Left lobe of liver (tissue), 2 donors: Measurements from ENCODE around the gene DPCD. TPM values are rescaled to one million over a fixed set of nuclear protein-coding genes. Genes with fewer than 3 reads are reported as not detected.

Experiments
- ATAC-seq: fragments of 200-7000 bp; cut with Tn5 transposase; one replicate; pipeline ENCODE4 v1.9.1; 2020; ENCODE audit warnings: mild to moderate bottlenecking, moderate library complexity
- DNase-seq: peaks from one replicate; pipeline ENCODE4 v3.0.0-alpha.2; 2020; ENCODE audit warnings: low spot score
- total RNA-seq: library from RNA; stranded (reverse); gene quantifications from one replicate; pipeline ENCODE4 v1.2.1, GENCODE V29; 2021
- donor health status: DM: no; HTN: no; CAD: no; lungs with moderate emphysema.
- donor health status: DM: no; HTN: yes; CAD: no.

The DPCD gene
- total RNA-seq: 3.6 TPM

DNA sequence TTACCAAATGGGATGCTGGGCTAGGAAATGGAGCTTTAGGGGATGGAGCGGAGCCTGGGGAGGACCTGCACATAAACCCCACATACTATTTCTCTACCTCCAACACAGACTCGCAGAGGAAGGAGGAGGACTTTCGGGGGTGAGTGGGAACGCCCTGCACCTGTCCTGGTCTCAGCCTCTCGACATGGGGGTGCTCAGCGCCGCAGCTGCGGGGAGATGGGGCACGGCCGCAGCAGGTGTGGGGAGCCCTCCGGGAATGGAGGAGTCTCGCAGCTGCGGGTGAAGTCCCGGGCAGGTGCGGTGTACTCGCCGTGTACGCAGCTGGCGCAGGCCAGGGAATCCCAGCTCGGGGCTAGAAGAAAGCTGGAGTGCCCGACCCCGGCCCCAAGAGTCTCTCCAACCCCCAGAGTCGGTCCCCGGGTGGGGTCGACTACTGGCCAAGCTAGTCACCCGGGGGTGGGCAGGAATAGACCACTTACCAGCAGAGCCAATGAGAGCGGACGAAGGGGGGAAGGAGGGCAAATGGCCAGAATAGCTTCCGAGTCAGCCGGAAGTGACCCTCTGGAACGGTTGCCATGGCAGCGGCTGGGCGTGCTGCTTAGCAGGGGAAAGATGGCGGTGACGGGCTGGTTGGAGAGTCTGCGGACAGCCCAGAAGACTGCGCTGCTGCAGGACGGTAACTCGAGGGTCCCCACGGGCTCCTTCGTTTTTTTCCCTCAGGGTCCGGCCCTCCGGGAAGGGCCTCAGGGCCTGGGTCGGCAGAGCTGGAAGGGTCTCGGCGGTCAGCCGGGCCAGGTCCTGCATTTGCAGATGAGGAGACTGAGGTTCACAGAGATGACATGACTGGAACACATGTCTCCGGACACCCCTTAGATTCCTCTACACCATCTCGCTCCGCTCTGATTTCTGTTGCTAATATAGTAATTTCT, at the start of gene DPCD, which contains the start of gene POLL:
Gene DPCD, plus strand, starts transcription at position 597 of the 929 bp plus-strand sequence. Its CDS starts 16 bp downstream, at position 613.
Gene POLL, minus strand, starts transcription at position 533 of the 929 bp plus-strand sequence. CDS start 897 bp downstream, outside the sequence.
- ATAC-seq: peak; percentile 97
- peak; percentile 96 for DNase-seq

DNA sequence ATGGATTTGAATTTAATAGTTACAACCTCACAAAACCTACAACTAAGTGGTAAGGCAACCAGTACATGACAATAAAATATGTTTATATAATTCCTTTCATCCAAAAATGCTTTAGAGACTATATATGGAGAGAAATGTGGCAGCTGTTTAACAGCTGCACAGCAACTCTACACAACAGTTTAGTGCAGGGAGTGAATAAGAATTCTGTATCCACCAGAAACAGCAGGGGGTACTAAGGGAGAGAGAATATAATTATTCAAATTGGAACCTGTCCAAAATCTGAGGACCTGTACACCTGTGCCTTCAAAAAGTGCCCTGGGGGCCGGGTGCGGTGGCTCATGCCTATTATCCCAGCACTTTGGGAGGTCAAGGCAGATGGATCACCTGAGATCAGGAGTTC, 49.7 kb upstream of the DPCD start:
- no peak for ATAC-seq
- DNase-seq: no peak

DNA sequence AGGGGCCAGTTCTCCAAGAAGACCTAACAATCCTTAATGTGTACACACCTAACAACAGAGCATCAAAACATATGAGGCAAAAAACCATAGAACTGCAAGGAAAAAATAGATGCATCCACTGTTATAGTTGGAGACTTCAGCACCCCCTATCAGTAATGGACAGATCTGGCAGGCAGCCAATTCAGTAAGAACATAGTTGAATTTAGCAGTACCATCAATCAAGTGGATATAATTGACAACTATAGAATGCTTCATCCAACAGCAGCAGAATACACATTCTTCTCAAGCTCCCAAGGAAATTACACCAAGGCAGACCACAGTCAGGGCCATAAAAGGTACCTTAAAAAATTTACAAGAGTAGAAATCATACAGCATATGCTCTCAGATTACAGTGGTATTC, 42.2 kb upstream of the DPCD start:
- ATAC-seq: no peak

DNA sequence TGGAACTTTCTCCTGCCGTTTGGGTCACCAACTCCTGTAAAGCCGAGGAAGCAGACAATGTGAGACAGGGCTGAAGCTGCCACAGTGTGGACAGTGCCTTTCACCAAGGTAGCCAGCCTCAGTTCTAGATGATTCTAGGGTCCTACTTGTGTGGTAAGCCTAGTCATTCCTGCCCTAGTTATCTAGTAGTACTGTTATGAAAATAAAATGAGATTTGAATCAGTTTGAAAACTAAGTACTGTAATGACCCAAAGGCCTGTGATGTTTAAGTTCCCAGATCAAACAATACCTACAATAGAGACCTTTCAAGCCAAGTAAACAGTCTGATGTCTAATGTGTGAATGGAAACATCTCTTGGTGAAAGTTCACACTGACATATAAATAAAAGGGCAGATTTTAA, 37.2 kb upstream of the DPCD start:
- no peak for DNase-seq
- no peak for ATAC-seq

More for the DNA sequence above, 42.2 kb upstream of the DPCD start:
- DNase-seq: no peak

DNA sequence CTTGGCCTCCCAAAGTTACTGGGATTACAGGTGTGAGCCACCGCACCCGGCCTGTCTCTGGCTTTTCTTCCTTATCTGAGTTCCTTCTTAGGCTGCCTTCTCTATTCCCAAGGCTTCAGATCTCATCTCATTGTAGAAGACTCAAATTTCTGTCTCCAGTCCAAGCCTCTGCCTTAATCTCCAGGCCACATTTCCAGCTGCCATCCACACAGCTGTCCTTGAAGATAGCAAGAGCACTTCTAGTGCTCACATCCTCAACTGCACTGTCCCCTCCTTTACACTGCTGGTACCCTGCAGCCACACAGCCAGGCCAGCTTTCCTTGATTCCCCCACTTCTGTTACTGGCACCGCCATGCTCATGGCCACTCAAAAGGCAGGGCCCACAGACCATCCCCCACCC, 35.7 kb upstream of the DPCD start:
- no peak for DNase-seq
- no peak for ATAC-seq

DNA sequence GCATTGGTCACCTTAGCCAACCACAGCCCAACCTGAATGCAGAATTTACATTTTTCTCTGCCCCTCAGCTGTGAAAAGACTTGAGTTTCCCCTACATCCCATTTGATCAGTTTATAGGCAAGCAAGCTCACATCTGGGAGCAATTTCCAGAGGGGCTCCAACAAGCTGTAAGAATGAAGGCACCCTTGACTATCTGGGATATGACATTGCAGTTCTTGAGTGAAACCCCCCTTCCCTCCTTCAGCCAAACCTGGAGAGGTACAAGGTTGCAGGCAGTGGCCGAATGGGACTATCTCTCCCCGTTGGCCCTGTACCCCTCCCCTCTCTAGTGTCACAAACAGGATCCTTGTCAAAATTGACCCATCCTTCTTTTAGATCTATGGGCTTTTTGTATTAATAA, 30.6 kb upstream of the DPCD start:
- ATAC-seq (no peak), DNase-seq (no peak)

DNA sequence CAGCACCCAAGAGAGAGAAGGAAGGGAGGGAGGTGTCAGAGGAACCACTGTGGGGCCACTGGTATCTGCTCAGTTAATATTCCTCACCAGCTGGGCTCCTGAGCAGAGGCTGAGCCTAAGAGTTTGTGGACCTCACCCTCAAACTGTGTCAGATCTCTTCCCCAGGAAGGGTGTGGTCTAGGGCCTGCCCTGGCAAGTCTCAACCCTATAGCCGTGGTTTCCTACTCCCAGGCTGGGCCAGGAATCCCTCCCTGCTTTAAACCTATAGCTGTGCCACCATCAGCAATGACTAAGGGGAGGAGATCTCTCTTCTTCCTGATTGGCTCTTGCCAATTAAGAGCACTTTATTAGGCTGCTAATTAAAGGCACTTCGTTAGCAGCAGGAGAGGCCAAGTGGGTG, 29.9 kb upstream of the DPCD start:
- ATAC-seq (peak; percentile 23), DNase-seq (no peak)

DNA sequence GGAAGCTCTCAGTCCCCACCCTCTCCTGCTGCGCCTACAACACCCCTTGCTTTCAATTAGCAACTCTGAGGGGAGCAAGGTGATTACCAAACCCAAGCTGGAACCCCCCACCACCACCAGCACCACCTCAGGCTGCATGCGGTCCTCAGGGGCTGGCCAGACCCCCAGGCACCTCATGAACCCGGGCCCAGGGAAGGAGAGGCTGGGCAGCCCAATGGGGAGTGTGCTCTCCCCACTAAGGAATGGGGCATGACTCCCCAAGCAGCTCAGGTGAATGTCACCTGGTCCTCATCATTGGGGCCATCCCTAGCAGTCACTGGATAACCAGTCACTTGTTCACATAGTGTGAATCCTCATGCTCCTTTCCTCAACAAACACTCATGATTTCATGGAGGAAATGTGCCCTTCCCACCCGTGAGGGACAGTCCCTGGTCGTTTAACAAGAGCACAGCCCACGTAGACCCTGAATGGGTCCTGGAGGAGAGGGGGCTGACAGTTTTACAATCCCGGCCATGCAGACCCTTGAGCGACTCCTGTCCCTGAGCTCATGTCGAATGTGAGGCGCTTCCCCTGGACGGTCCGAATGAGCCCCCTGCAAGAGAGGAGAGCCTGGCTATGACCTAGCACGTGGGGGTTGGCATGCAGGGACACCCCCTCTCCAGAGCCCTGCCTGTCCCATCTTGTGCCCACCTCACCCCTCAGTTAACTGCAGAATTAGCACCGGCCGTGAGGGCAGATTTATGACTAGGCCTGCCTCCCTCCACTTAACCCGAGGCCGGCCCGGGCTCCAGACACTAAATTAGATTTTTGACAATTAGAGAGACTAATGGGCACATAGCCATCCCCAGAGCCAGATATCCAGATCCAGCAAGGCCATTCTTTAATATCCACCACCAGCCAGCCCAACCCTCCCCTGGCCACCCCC, 29.2 kb upstream of the DPCD start:
- ATAC-seq: no peak
- no peak for DNase-seq

DNA sequence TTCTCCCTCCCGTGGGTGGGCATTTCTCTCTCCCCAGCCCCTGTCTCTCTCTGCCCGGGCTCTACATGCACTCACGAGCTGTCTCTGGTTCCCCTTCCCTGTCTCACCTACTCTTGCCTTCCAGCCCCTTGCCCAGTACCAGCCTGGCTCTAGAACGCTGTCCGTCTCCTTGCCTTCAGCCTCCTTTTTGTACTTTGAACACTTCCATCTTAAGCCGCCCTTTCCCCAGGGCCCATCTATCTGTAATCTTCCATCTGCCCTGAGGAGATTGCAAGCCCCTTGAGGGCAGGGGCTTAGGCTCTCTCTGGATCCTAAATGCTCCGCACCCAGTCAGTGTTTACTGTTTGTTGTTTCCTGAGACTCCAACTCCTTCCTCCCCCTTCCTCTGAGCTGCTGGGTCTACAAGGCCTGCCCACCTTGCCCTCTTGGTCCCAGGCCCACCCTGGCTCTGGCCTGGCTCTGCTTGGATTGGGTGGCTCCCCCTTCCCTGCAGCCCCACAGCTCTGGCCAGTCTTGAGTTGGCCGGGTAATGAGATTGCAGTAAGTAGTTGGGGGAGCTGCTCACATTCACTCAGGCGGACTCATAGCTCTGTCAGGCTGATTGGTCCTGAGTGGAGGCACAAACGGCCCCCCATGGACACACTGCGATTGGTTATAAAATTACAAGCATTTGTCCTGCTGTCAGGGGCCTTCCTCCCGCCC, 28.4 kb upstream of the DPCD start:
- ATAC-seq (no peak), DNase-seq (no peak)

DNA sequence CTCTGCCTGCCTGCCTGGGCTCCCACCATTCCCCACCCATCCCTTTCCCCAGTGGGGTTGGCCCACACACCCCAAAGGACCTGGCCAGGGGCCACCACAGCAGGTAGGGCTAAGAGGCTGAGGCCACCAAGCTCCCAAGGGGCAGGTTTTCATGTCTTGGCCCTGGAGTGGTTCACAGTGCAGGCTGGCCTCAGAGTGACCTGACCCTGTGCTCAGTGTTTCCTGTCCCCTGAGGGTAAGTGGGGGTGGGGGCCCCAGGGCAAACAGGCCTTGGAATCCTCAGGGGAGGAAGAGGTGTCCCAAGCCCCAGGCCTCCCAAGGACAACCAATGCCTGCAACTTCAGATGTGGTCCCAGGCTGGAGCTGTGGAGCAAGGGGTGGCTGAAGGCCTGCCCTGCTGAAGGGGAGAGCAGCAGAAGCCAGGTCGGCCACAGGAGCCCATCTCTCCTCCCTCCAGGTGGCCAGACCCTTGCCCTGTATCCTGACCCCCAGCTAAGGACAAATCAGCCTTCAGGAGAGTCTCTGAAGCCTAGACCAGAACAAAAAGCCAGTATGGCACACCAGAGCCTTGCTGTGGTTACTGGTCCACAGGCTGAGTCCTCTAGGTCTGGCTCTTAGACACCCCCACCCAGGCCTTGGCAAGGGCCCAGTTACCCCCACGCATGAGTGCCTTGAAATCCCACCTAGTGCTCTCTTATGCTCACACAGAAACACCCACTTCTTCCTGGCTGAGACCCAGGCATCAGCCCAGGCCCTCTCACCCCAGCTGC, 27.6 kb upstream of the DPCD start:
- no peak for DNase-seq
- no peak for ATAC-seq

DNA sequence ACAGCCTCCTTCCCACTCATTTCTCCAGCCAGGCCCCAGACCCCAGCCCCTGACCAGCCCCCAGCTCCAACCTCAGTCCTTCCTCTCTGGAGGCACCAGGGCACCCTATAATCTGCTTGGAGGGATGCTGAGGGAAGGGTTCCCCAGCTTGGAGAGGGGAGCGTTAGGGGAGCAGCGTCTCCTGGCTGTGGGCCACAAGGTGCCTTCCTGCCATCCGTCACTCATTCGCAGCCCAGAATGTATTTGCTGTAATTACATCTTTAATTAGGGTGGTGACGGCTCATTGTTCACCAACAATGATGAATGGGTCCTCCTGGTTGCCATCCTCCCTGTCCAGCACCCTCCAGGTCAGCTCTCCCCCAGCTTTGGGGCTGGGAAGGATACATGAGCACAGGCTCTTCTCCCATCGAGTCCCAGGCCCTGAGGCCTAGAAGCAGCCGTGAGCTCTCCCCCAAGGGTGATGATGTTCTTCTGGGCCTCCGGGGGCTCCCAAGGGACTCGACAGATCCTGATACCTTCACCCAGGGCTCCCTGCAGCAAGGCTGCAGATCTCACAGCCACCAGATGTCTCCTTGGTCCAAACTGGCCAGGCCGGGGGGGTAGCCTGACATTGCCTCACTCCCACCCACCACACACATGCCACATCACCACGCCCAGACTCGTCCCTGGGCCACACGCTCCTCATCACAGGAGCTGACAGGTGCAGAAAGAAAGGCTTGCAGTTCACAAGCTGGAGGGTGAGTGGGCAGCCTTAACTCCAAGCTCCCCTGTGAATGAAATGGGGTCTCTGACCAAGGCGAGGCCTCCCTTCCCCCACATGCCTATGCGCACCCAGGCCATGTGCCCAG, 26.8 kb upstream of the DPCD start:
- ATAC-seq: no peak
- no peak for DNase-seq

DNA sequence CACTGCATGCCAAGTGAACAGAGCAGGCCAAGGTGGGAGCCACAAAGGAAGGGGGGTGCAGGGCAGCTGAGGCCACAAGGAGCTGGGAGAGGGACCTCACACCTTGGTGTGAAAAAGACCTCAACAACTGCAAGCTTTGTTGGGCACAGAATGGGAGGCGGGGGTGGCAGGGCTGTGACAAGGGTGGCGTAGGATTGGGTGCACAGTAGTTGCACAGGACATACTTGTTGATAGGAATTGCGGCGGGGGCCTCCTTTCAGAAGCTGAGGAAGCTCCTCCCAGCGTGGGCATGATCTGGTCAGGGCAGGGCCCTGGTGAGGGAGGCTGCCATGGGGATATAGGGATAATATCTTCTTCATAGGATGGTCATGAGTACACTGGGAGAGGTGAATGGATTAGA, 25.9 kb upstream of the DPCD start:
- no peak for ATAC-seq
- DNase-seq: no peak

DNA sequence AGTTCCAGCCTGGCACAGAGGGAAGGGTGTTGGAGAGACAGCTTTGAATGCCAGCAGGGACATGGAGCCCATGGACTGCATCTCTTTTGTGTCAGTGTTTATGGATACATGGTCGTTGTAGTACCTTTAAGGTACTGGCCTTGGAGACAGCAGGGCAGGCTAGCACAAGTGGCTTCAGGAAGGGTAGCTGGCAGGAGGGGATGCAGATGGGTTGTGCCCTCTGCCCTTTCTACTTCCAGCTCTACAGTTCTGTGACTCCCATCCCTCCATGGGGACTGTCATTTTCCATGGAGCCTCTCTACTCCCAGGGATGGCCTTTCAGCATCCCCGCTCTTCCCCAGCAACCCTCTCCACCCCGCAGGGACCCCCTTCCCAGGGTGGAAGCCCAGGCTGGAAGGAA, 25.1 kb upstream of the DPCD start:
- ATAC-seq (no peak), DNase-seq (no peak)

DNA sequence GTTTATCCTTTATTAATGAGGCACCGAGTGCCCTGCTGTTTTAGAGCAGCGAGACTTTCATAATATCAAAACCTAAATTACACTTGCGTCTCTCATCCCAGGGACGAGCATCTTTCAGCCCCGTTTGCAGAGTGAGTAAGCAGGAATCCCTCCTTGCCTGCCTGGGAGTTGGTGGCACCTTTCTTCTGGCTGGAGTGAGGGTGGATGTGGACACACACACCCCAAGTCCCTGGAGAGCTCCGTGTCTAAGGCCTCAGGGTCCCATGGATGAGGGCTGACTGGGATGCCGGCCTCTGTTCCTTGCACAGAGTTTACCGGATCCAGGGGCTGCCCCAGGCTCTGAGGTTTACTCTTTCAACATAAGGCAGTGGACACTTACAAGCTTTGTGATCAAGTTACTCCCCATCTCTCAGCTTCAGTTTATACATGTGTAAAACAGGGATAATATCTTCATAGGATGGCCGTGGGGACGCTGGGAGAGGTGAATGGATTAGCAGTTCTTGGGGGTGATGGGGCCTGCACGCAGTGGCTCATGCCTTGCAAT, 24.6 kb upstream of the DPCD start:
- ATAC-seq: no peak
- no peak for DNase-seq

DNA sequence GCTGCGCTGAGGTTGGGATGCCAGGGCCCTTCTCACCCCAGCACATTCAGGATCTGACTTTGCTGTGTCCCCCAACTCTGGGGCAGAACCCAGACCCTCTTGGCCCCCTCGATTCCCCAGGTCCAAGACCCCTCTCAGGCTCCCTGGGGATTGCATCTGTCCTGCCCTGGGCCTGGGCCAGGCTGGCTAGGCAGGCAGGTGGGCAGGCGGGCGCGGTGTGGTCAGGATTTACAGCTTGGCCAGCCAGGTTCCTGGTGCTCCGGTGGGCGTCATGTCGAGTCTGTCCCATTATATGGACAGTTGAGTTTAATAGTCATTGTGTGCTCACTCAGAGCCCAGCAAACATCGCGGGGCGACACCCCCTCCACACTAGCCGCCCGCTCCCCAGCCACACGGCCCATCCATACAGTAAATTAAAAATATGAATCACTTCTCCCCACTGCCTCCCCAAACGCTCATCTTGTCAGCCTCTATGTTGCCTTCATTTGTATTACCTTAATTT, 23.6 kb upstream of the DPCD start:
- peak; percentile 41 for DNase-seq
- no peak for ATAC-seq

DNA sequence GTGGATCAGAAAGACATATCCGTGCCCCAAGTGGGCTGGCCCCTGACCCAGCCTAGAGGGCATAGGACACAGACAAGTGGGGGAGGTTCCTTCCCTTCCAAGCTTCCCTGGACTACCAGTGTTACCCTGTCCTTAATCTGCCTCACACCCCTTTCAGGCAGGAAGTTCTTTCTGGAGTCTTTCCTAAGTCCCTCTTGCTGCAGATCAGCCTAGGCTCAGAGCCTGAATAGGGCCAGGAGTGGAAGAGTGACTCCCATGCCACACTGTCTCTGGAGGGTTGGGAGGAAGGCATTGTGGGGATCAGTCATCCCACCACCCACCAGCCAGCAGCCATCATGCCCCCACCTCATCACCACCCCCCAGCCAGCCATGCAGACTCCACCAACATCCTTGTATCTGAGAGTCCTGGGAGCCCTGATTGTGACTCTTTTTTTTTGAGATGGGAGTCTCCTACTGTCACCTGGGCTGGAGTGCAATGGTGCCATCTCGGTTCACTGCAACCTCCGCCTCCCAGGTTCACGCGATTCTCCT, 22.7 kb upstream of the DPCD start:
- ATAC-seq: no peak
- peak; percentile 18 for DNase-seq

DNA sequence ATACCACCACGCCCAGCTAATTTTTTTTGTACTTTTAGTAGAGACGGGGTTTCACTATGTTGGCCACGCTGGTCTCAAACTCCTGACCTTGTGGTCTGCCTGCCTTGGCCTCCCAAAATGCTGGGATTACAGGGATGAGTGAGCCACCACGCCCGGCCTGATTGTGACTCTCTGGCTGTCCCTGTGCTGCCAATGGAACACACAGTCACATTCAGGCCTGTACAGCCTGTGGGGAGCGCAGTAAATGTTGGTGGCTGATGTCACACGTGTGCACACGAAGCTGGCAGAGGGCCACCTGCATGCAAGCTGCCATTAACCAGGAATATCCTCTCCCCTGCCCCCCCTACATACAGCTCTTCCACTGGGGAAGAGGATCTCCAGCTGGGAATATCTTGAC, 22.2 kb upstream of the DPCD start:
- DNase-seq: peak; percentile 23
- no peak for ATAC-seq

DNA sequence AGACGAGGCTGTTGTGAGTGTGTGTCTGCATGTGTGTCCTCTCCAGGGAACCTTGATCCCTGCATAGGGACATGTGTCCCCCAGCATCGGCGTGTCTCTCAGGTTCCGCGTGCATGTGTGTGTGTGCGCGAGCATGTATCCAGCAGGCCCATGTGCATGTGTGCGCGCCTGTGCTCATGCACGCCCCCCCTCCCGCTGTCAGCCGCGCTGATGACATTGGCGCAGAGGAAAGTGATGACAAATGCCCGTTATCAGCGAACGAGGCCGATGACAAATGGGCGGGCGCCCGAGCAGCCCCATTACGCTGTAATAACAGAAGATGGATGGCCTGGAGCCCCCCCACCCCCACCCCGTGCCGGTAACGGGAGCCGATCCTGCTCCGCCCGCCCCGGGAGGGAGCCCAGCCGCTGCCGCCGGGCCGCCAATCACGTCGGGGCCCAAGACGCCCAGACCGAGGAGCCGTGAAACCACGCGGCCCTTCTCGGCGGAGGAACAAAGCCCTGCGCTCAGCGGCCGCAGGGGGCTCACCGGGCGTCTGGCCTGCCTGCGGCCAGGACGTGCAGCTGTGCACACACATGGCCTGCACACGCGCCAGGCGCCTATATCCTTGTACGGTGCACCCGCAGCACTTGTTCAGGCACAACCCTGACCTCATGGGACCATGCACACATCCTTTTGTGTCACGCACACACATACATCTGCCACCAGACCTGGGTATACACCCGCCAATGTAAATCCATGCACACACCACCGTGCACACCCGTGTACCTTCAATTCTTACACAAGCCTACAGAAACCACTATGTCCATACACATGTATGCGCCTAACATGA, 21.6 kb upstream of the DPCD start:
- DNase-seq: peak; percentile 36
- no peak for ATAC-seq
